ENCODE data around the gene RAPGEF4. TPM values are rescaled to one million over a fixed set of nuclear protein-coding genes. Genes with fewer than 3 reads are reported as not detected.

Gene RAPGEF4
- total RNA-seq, 1 experiment from 2014 or later = 2.2 TPM

- TF ChIP-seq, protein P1, sequence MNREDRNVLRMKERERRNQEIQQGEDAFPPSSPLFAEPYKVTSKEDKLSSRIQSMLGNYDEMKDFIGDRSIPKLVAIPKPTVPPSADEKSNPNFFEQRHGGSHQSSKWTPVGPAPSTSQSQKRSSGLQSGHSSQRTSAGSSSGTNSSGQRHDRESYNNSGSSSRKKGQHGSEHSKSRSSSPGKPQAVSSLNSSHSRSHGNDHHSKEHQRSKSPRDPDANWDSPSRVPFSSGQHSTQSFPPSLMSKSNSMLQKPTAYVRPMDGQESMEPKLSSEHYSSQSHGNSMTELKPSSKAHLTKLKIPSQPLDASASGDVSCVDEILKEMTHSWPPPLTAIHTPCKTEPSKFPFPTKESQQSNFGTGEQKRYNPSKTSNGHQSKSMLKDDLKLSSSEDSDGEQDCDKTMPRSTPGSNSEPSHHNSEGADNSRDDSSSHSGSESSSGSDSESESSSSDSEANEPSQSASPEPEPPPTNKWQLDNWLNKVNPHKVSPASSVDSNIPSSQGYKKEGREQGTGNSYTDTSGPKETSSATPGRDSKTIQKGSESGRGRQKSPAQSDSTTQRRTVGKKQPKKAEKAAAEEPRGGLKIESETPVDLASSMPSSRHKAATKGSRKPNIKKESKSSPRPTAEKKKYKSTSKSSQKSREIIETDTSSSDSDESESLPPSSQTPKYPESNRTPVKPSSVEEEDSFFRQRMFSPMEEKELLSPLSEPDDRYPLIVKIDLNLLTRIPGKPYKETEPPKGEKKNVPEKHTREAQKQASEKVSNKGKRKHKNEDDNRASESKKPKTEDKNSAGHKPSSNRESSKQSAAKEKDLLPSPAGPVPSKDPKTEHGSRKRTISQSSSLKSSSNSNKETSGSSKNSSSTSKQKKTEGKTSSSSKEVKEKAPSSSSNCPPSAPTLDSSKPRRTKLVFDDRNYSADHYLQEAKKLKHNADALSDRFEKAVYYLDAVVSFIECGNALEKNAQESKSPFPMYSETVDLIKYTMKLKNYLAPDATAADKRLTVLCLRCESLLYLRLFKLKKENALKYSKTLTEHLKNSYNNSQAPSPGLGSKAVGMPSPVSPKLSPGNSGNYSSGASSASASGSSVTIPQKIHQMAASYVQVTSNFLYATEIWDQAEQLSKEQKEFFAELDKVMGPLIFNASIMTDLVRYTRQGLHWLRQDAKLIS (CRISPR knock-in tag; IDR thresholded peaks at IDR 0.05; ENCODE audit: borderline replicate concordance) = no peak
- TF ChIP-seq NR3C1 (CRISPR knock-in tag; conservative IDR thresholded peaks at IDR 0.05; ENCODE audit: low read depth) (no peak), CBFB (CRISPR knock-in tag; IDR thresholded peaks at IDR 0.05; ENCODE audit: low read depth) (no peak)
- TF ChIP-seq, protein P2, sequence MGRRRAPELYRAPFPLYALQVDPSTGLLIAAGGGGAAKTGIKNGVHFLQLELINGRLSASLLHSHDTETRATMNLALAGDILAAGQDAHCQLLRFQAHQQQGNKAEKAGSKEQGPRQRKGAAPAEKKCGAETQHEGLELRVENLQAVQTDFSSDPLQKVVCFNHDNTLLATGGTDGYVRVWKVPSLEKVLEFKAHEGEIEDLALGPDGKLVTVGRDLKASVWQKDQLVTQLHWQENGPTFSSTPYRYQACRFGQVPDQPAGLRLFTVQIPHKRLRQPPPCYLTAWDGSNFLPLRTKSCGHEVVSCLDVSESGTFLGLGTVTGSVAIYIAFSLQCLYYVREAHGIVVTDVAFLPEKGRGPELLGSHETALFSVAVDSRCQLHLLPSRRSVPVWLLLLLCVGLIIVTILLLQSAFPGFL (CRISPR knock-in tag; IDR thresholded peaks at IDR 0.05; ENCODE audit: borderline replicate concordance) = no peak
Observed at GRCh38 chr2:172808156-172808555, 72.5 kb downstream of the RAPGEF4 start (continued).

DNA sequence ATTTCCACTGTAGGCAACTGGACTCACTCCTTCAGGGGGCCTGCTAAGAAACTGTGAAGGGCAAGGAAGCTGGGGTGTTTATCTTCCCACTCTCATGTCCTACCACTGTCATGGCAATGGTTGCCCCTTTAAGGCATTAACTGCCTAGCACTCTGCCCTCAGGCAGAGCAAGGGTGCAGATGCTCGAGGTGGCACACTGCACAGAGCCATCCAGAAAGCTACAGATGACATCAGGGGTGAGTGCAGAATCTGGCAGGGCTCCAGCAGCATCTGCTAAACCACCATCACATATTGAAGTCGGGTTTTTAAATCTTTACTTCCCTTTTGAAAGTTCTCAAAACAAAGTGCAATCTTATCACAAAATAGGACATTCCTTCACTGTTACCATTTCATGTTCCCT is 75.4 kb downstream of the RAPGEF4 start:
- POLR2A ChIA-PET = no interaction called here
- H3K4me3 Mint-ChIP-seq = no peak overlapping the region

More for the DNA sequence above, 75.4 kb downstream of the RAPGEF4 start:
- CTCF ChIA-PET = no interaction called here
- H3K4me1 Mint-ChIP-seq = peaks cover 7% of the 10 kb centered on the region
- H3K36me3 Mint-ChIP-seq = no peaks in the 10 kb centered on the region
- ATAC-seq = no peak
- H3K27ac Mint-ChIP-seq = no peak overlapping the region
- H3K9me3 Mint-ChIP-seq = no peaks in the 10 kb centered on the region
- no peak for DNase-seq (ENCODE audit: low spot score)
- H3K27me3 Mint-ChIP-seq (ENCODE audit: low read depth) = no peaks in the 10 kb centered on the region
- TF ChIP-seq E2F4 (CRISPR knock-in tag; IDR thresholded peaks at IDR 0.05; ENCODE audit: borderline replicate concordance, low read depth) = no peak
- TF ChIP-seq, protein P3, sequence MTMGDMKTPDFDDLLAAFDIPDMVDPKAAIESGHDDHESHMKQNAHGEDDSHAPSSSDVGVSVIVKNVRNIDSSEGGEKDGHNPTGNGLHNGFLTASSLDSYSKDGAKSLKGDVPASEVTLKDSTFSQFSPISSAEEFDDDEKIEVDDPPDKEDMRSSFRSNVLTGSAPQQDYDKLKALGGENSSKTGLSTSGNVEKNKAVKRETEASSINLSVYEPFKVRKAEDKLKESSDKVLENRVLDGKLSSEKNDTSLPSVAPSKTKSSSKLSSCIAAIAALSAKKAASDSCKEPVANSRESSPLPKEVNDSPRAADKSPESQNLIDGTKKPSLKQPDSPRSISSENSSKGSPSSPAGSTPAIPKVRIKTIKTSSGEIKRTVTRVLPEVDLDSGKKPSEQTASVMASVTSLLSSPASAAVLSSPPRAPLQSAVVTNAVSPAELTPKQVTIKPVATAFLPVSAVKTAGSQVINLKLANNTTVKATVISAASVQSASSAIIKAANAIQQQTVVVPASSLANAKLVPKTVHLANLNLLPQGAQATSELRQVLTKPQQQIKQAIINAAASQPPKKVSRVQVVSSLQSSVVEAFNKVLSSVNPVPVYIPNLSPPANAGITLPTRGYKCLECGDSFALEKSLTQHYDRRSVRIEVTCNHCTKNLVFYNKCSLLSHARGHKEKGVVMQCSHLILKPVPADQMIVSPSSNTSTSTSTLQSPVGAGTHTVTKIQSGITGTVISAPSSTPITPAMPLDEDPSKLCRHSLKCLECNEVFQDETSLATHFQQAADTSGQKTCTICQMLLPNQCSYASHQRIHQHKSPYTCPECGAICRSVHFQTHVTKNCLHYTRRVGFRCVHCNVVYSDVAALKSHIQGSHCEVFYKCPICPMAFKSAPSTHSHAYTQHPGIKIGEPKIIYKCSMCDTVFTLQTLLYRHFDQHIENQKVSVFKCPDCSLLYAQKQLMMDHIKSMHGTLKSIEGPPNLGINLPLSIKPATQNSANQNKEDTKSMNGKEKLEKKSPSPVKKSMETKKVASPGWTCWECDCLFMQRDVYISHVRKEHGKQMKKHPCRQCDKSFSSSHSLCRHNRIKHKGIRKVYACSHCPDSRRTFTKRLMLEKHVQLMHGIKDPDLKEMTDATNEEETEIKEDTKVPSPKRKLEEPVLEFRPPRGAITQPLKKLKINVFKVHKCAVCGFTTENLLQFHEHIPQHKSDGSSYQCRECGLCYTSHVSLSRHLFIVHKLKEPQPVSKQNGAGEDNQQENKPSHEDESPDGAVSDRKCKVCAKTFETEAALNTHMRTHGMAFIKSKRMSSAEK (CRISPR knock-in tag; IDR thresholded peaks at IDR 0.05; ENCODE audit: borderline replicate concordance) = no peak
- no peak for TF ChIP-seq TP53 (CRISPR knock-in tag; IDR thresholded peaks at IDR 0.05)
- TF ChIP-seq IRF2 (CRISPR knock-in tag; IDR thresholded peaks at IDR 0.05; ENCODE audit: borderline replicate concordance, low read depth) = no peak
- TF ChIP-seq ZNF121 (CRISPR knock-in tag; IDR thresholded peaks at IDR 0.05) = no peak
- TF ChIP-seq, protein P4, sequence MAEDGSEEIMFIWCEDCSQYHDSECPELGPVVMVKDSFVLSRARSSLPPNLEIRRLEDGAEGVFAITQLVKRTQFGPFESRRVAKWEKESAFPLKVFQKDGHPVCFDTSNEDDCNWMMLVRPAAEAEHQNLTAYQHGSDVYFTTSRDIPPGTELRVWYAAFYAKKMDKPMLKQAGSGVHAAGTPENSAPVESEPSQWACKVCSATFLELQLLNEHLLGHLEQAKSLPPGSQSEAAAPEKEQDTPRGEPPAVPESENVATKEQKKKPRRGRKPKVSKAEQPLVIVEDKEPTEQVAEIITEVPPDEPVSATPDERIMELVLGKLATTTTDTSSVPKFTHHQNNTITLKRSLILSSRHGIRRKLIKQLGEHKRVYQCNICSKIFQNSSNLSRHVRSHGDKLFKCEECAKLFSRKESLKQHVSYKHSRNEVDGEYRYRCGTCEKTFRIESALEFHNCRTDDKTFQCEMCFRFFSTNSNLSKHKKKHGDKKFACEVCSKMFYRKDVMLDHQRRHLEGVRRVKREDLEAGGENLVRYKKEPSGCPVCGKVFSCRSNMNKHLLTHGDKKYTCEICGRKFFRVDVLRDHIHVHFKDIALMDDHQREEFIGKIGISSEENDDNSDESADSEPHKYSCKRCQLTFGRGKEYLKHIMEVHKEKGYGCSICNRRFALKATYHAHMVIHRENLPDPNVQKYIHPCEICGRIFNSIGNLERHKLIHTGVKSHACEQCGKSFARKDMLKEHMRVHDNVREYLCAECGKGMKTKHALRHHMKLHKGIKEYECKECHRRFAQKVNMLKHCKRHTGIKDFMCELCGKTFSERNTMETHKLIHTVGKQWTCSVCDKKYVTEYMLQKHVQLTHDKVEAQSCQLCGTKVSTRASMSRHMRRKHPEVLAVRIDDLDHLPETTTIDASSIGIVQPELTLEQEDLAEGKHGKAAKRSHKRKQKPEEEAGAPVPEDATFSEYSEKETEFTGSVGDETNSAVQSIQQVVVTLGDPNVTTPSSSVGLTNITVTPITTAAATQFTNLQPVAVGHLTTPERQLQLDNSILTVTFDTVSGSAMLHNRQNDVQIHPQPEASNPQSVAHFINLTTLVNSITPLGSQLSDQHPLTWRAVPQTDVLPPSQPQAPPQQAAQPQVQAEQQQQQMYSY (CRISPR knock-in tag; IDR thresholded peaks at IDR 0.05) = no peak
- no peak for TF ChIP-seq NR3C1 (CRISPR knock-in tag; conservative IDR thresholded peaks at IDR 0.05; ENCODE audit: low read depth)
